ENCODE results near the gene EPGN.

EPGN gene

GRCh38 chr4:74308215-74308614 lies at the start of gene EPGN:
EPGN (plus strand) TSS chr4:74308470; CDS start chr4:74308534, 64 bp downstream.
- DNase-seq (ENCODE audit: low read depth), result no peak
- no peak within 1 kb of the TSS for H3K4me3 ChIP-seq (ENCODE audit: low read depth, low read length)

DNA sequence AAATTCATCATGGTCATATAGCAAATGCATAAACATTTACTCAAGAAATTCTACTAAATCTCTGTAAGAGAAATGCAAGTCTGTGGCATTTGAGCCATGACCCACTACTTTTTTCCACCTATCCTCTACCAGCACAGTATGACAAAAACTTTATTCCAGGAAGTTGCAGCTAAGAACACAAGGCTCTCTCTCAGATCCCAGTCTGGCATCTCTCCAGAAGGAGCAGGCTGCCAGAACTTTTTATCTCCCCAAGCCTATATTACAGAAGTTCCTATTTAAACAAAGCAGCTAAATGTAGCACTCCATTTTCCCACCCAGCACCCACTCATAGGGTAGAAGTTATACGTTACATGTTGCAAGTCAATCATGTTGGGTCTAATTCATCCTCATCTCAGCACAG lies 49.3 kb upstream of the EPGN start:
- DNase-seq (ENCODE audit: low read depth), result peak; percentile 30
- no peak overlapping the region for H3K4me3 ChIP-seq (ENCODE audit: low read depth, low read length)

GRCh38 chr4:74260036-74260435 lies 48.2 kb upstream of the EPGN start:
- DNase-seq (ENCODE audit: low read depth), result no peak
- H3K4me3 ChIP-seq (ENCODE audit: low read depth, low read length), result no peak overlapping the region

- H3K4me3 ChIP-seq (ENCODE audit: low read depth, low read length), result no peak overlapping the region
- DNase-seq (ENCODE audit: low read depth), result no peak
Measured at GRCh38 chr4:74262522-74262921, 45.7 kb upstream of the EPGN start.

GRCh38 chr4:74263551-74263950 lies 44.7 kb upstream of the EPGN start:
- DNase-seq (ENCODE audit: low read depth), result no peak
- H3K4me3 ChIP-seq (ENCODE audit: low read depth, low read length), result no peak overlapping the region

- peak; percentile 6 for DNase-seq (ENCODE audit: low read depth)
- H3K4me3 ChIP-seq (ENCODE audit: low read depth, low read length), result no peak overlapping the region
Measured at GRCh38 chr4:74266081-74266480, 42.2 kb upstream of the EPGN start.

DNA sequence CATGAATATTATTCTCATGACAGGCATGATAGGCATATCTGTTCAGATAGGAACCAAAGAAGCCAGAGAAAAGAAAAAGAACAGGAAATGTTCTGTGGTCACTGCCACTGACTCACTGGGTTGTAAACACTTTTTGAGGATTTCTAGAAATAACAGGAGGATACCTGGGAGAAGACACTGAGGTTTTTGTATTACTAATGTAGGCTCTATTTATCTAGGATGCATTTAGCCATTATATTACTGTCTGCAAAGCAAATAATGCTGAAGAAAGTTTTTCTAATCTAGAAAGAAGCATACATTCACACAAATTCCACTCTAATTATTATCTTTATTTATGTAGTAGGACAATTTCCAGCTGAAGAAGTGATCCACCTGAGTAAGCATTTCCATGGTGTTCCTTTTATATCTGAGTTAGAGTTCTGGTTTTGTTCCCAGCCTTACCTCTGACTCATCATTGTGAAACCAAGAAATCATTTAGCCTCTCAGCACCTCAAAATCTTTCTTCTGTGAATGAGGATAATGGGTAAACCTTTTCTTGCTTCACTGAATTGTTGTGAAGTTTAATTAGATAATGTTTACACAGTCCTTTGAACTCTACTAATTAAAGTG lies 40.2 kb upstream of the EPGN start:
- peak; percentile 62 for DNase-seq (ENCODE audit: low read depth)
- no peak overlapping the region for H3K4me3 ChIP-seq (ENCODE audit: low read depth, low read length)

- no peak for DNase-seq (ENCODE audit: low read depth)
- no peak overlapping the region for H3K4me3 ChIP-seq (ENCODE audit: low read depth, low read length)
Measured at GRCh38 chr4:74268643-74269042, 39.6 kb upstream of the EPGN start.

- no peak overlapping the region for H3K4me3 ChIP-seq (ENCODE audit: low read depth, low read length)
- DNase-seq (ENCODE audit: low read depth), result no peak
Measured at GRCh38 chr4:74278490-74278889, 29.8 kb upstream of the EPGN start.

DNA sequence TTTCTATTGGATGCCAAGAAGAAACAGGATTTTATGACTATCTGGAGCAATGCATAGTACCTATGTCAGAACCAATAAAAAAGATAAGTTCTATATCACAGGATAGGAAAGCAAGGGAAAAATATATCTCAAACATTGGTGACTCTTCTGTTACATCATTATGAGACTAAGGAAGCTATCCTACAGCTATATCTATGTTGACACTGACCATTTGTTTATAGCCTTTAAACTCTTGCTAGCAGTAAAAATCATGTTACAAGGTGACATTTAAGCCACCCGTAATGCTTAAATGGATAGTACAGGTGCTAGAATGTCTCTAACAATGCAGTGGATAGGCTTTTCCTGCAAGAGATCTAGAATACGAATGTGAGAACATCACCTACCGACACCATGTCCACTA lies 28.6 kb upstream of the EPGN start:
- DNase-seq (ENCODE audit: low read depth), result no peak
- no peak overlapping the region for H3K4me3 ChIP-seq (ENCODE audit: low read depth, low read length)

- no peak for DNase-seq (ENCODE audit: low read depth)
- no peak overlapping the region for H3K4me3 ChIP-seq (ENCODE audit: low read depth, low read length)
Measured at GRCh38 chr4:74282926-74283325, 25.3 kb upstream of the EPGN start.

- DNase-seq (ENCODE audit: low read depth), result peak; percentile 36
- H3K4me3 ChIP-seq (ENCODE audit: low read depth, low read length), result no peak overlapping the region
Measured at GRCh38 chr4:74283614-74284013, 24.7 kb upstream of the EPGN start.

DNA sequence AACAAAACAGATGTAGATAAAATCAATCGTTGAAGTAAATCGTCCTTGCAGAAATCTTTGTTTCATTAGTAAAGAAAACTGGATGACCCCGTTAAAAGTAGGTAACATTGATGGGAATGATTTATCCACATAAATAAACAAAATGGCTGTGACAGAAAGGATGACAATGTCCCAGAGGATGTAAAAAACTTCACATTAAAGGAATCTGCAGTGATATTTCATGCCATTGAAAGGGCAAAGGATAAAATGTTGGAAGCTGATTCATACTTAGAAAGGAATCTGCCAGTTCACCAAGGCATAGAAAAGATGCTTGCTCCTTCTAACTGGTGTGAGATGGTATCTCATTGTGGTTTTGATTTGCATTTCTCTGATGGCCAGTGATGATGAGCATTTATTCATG lies 24.2 kb upstream of the EPGN start:
- no peak overlapping the region for H3K4me3 ChIP-seq (ENCODE audit: low read depth, low read length)
- DNase-seq (ENCODE audit: low read depth), result peak; percentile 32

GRCh38 chr4:74287164-74287563 lies 21.1 kb upstream of the EPGN start:
- H3K4me3 ChIP-seq (ENCODE audit: low read depth, low read length), result no peak overlapping the region
- DNase-seq (ENCODE audit: low read depth), result no peak

DNA sequence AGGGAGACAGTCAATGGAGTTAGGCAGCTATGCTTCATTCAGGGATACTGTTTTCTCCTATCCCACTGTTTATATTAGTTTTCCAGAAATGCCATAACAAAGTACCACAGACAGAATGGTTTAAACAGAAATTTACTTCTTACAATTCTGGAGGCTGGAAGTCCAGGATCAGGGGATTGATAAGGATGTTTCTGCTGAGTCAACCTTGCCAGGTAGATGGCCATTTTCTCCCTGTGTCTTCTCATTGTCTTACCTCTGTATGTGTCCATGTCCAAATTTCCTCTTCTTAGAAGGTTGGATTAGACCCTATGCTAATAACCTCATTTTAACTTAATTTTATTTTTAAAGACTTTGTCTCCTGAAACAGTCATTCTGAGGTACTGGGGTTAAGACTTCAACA lies 20.5 kb upstream of the EPGN start:
- DNase-seq (ENCODE audit: low read depth), result no peak
- H3K4me3 ChIP-seq (ENCODE audit: low read depth, low read length), result no peak overlapping the region

DNA sequence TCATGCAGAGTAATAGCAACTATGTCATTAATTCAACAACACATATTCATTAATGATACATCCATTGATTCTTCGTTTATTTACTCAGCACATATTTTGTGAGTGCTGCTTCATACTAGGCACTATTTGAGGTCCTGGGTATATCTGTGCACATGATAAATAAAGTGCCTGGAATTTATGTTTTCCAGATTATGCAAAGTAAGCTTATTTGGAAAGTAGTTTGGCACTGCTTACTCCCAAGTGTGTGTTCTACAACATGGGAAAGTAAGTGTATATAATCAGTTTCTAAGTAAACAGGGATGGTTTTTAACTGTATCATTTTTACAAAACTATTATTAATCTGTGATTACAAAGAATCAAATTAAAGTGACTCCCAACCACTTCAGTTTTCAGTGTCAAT lies 16.8 kb upstream of the EPGN start:
- no peak for DNase-seq (ENCODE audit: low read depth)

GRCh38 chr4:74292111-74292870 lies 16.0 kb upstream of the EPGN start:
- no peak overlapping the region for H3K4me3 ChIP-seq (ENCODE audit: low read depth, low read length)
- no peak for DNase-seq (ENCODE audit: low read depth)

More for the DNA sequence above, 16.8 kb upstream of the EPGN start:
- no peak overlapping the region for H3K4me3 ChIP-seq (ENCODE audit: low read depth, low read length)

DNA sequence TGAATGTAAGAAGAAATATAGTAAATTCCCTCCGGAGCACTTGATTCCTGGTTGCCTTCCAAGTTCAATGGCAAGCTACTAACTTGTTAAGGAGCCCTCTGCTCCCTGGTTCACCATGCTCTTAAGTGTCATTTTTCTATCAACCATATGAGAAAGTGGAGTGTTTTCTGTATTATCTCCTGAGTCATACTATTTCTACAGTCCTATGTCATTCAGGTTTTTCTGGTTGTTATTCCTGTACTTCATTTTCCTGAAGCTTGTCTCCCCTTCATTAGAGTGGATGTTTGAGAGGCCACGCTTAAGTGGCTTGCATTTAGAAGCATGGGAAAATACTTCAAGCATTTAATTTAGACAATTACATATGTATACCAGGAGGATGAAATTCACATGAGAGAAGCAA lies 14.7 kb upstream of the EPGN start:
- H3K4me3 ChIP-seq (ENCODE audit: low read depth, low read length), result no peak overlapping the region
- DNase-seq (ENCODE audit: low read depth), result peak; percentile 9

DNA sequence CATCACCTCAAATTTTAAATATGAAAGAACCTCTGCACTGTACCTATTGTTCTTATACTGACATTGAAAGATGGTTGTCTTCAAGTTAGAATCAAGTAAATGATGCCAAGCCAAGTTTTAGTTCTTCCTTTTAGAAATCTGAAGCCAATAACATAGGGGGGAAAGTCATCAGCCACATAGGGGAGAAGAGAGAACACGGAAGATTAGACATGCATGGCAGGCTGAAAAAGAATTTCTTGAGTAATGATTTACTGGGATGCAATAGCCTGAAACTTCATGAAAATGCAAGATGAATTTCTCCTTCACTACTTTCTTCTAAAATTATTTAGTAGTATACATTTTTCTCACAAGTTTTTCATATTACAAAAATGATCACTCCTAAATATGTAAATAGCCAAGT lies 13.6 kb upstream of the EPGN start:
- H3K4me3 ChIP-seq (ENCODE audit: low read depth, low read length), result no peak overlapping the region
- DNase-seq (ENCODE audit: low read depth), result no peak

- H3K4me3 ChIP-seq (ENCODE audit: low read depth, low read length), result no peak overlapping the region
- DNase-seq (ENCODE audit: low read depth), result no peak
Measured at GRCh38 chr4:74297539-74297938, 10.7 kb upstream of the EPGN start.

GRCh38 chr4:74304095-74304625 lies 4.1 kb upstream of the EPGN start:
- no peak overlapping the region for H3K4me3 ChIP-seq (ENCODE audit: low read depth, low read length)
- no peak for DNase-seq (ENCODE audit: low read depth)
